GM21825 (cell line): ENCODE data around the gene CLDN15.

ENCODE experiments used
- ATAC-seq: cut with Tn5 transposase; IDR thresholded peaks from one replicate; pipeline ENCODE4 v1.9.1; 2021; ENCODE audit warnings: mild to moderate bottlenecking, moderate library complexity; ENCODE audit not compliant: unreplicated experiment

The CLDN15 gene

DNA sequence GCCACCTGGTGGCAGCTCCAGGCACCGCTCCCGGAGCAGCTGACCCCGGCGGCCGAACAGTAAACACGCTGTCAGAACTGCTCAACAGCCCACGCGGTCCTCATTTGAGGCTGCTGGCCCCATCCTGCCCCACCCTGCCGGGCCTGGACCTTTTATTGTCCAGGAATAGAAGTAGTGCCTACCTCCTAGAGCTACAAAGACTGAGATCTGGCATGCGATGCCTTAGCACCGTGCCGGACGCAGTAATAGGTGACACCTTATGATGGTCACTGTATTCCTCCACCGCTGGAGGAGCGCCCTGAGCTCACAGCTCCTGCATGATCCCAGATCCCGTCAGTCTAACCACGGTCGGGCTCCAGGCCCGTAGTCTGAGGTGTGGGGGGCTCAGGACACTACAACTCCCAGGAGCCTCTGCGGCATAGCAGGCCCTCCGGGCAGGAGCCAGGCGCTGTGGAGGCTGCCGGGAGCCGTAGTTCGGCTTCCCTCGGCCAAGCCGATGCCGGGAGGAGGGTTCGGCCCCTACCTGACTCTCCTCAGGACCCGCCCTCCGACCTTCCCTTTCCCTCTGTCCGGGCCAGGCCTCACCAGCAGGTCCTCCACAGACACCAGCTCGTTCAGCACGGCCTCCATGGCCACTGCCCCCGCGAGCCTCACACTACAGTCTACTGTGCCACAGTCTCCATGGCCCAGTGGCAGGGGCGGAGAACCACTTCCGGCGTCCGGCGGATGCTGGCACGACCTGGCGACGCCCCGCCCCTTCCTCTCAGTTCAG is 7.0 kb upstream of the CLDN15 start, which contains the start of gene FIS1:
Gene FIS1 (minus strand): TSS at position 707 of the 772 bp plus-strand sequence. CDS start 77 bp downstream, at position 630.
- ATAC-seq, result peak; percentile 87

DNA sequence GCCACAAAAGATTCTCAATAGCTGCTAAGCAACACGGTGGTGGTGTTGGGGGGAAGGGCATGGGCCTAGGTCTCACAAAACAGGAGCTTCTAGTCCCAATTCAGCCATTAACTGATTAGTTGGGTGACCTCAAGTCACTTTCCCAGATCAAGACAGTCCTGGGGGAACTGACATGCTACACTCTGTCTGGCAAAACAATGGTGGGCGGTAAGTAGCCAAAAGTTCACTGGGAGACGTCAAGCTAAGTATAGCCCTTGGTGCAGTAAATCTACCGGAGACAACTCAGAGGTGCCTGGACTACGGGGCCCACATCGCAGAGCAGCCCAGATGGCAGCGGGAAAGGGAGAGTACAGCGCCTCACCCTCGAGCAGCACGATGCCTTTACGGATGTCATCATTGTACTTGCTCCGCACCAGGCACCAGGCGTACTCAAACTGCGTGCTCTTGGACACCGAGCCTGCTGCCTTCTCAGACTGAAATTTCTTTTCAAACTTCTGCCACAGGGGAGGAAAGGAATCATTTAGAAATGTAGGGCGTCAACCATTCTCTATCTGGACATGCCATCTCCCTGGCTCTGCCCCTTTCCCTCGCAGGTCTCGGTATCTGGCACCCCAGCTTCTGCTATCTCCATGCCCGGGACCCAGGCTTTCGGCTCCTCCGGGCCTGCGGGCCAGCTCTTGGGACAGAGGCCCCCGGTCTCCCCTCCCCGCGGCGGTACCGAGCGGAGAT is 6.2 kb upstream of the CLDN15 start:
- ATAC-seq, result no peak

DNA sequence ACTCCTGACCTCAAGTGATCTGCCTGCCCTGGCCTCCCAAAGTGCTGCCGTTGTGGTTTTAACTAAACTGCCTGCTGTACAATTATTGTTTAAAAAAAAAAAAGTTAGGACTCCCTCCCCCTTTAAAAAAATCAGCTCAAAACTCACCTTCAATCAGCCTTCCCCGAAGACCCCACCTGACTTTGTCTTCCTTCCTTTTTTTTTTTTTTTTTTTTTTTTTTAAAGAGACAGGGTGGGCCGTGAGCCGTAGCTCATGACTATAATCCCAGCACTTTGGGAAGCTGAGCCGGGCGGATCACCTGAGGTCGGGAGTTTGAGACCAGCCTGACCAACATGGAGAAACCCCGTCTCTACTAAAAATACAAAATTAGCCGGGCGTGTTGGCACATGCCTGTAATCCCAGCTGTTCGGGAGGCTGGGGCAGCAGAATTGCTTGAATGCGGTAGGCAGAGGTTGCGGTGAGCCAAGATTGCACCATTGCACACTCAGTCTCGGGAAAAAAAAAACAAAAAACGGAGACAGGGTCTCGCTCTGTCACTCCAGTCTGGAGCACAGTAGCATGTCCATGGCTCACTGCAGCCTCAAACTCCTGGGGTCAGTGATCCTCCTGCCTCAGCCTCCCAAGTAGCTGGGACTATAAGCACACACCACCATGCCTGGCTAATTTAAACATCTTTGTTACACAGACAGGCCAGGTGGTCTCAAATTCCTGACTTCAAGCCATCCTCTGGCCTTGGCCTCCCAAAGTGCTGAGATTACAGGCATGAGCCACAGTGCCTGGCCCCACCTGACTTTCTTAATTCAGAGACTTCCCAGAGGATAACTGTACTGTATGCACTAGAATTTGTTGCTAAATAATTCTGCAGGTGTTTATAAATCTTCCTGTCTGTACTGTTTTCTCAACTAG is 4.1 kb upstream of the CLDN15 start:
- ATAC-seq, result no peak

DNA sequence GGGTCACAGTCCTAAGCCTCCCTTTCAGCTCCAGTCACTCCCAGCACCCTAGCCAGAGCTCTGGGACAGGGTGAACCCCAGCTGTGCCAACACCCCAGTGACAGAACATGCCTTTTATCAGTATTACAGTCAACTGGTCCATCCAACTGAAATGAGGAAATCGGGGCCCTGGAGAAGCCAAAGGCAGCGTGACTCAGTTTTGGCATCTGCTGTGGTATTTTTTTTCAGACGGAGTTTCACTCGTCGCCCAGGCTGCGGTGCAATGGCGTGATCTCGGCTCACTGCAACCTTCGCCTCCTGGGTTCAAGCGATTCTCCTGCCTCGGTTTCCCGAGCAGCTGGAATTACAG is 3.4 kb upstream of the CLDN15 start:
- ATAC-seq, result no peak

DNA sequence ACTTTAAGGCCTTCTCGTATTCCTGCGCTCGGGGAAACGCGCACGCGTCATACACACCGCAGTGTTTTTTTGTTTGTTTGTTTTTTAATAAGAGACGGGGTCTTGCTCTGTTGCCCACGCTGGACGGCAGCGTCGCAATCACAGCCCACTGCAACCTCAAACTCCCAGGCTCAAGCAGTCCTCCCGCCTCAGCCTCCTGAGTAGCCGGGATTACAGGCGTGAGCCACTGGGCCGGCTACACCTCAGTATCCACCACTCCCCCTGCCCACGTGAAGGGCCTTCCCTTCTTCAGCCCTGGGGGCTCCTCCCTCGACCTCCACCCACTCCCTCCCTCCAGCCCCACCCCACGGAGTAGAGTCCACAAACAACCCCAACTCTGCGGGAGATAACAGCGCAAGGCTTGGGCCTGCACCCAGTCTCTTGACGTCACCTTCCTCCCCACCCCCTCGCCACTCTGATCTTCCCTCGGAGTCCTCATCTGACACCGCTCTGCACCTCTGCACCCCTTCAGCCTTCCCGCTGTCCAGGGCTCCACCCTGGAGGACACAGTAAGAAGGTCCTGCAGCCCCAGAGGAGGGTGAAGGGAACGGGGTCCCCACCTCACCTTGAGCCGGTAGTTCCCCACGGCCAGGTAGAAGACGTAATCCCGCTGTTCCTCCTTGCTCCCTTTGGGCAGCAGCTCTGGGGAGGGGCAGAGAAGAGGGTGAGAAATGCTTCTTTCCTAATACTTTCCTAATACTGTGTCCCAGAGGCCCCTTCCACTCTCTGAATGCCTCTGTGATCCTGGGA is 2.8 kb upstream of the CLDN15 start:
- ATAC-seq, result no peak

DNA sequence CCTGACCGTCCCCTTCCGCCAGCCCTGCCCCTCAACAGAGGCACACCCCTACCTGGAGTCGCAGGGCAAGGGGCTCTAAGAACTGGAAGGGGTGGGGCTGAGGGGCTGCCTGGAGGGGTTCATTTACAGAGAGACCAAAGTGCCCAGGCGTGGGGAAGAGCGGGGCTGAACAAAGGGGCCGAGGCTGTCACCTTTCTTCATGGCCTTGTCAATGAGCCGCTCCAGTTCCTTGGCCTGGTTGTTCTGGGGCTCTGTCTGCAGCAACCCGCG is 2.3 kb upstream of the CLDN15 start:
- ATAC-seq, result no peak

DNA sequence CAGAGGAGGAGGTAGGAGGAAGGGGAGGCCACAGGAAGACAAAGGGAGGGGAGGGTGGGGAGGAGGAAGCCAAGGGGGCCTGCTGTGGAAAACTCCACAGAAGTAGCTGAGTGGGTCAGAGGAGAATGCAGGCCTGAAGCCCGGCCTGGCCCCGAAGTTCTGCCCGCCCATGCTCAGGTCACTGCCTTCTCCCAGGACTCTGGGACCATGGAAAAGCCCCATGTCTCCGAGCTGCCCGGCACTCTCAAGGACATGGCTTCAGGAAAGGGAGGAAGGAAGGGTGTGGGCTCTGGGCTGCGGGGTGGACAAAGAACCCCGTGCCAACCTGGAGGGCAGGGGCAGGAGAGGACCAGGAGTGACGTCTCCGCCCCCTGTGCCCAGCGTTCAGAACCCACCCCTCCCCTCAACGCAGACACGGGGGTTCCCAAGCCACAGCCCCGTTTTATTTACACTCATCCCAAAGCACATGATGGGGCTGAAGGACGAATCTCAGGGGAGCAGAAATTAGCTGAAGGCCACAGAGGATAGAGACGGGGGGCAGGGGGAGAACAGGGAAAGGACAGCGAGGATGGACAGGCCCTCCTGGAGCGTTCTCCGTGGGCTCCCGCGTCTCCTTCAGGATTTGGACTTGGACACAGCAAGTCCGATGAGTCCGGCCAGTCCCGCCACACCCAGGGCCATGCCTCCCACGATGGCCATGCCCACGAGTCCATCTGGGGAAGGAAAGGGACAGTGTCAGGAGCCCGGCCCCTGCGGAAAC is 1.8 kb upstream of the CLDN15 start:
- ATAC-seq, result no peak

DNA sequence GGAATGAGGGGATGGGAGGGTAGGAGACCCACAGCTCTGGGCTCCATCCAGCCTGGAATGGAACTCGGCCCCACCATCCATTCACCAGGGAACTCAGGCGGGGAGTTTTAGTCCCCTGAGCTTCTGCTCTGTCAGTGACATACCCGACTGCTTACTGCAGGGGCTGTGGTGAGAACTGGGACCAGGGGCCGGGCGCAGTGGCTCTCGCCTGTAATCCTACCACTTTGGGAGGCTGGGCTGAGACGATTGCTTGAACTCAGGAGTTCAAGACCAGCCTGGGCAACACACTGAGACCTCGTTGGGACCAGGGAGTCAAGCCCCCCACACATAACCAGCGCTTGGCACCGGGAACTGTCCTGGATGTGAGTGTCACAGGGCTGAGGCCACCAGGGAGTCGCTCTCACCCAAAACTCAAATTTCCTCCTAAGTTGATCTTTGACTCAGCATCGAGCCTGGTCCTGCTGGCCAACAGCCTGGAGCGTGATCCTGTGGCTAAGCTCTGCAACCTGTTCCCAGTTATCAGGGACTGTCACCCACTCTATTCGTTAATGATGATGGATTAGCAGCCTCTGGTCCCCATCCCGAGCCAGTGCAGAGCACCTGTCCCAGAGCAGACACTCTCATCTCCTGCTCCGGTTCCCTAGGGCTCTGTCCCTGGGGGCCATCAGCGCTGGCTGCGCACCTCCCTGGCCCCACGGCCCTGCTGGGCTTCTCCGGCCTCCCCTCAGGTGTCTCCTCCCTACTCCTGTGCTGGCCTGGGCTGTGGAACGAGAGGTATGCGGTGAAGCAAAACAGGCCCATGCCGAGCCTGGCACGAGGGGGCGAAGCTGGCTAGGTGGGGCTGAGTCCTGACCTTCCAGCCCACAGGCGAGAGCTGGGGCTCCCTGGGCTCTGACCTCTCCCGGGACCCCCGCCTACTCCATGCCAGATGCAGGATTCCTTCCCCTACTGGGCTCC is 902 bp upstream of the CLDN15 start:
- no peak for ATAC-seq

DNA sequence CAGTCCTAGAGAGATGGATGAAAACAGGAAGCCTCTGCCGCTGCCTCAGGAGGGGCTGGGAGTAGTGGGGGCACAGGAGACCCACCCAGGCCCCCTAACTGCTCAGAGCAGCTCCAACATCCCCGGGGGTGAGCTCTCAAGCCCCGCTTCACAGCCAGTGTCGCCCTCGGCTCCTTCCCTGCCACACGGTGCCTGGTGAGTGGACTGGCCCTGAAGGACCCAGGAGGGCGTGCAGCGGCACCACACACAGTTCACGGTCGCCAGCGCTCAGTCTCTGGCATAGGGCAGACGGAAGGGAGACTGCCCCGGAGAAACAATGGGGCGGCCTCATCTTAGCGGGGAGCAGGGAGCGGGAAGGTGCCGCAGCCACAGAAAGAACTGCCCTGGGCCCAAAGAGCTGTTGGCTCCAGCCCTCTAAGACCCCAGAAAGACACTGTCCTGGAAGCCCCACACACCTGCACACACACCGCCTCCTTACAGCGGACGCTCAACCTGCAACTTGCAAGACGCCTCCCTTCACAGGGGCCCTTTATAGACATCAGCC is 1.2 kb downstream of the CLDN15 start:
- ATAC-seq, result no peak

DNA sequence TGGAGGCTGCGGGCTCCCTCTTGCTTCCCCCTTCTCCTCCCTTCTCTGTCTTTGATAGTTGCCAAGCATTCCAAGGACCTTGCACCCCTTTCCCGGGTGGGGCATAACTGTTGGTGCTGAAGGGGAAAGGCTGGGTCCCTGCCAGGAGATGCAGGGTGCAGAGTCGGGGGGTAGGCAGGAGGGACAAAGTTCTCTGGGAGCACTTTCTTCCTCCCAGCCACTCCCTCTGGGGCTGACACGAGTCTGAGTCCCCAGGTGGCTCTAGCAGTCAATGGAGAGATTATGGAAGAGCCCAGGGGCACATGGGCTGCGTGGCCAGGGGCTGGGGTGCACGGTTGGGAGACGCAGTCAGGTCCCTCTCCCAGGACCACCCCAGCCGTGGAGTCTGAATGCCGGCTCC is 2.1 kb downstream of the CLDN15 start:
- ATAC-seq, result no peak

DNA sequence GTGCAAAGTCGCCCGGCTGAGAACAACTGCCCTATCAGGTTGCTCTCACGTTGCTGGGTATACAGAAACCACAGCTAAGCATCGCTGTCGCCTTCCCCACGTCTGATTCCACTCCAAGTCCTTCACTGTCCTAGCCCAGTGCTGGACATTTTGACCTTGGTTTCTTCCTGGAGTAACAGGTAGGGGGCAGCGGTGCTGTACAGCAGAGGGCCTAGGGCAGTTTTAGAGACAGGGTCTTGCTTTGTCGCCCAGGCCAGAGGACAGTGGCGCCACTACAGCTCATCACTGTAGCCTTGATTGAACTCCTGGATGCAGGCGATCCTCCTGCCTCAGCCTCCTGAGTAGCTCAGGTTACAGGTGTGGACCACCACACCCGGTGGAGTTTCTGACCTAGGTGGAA is 2.6 kb downstream of the CLDN15 start:
- no peak for ATAC-seq

DNA sequence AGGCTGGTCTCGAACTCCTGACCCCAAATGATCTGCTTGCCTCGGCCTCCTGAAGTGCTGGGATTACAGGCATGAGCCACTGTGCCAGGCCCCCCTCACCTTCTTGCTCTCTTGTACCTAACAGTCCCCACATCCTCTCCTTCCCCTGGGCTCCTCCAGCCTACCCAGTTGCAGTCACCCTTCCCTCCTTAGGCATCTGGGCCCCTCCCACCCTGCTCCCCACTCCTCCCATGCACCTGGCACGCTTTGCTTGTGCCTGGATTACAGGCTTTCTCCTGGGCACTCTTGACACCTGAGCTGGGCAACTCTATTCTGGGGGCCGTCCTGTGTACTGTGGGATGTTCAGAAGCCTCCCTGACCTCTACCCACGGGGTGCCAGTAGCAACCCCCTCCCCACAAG is 3.0 kb downstream of the CLDN15 start:
- ATAC-seq, result no peak

DNA sequence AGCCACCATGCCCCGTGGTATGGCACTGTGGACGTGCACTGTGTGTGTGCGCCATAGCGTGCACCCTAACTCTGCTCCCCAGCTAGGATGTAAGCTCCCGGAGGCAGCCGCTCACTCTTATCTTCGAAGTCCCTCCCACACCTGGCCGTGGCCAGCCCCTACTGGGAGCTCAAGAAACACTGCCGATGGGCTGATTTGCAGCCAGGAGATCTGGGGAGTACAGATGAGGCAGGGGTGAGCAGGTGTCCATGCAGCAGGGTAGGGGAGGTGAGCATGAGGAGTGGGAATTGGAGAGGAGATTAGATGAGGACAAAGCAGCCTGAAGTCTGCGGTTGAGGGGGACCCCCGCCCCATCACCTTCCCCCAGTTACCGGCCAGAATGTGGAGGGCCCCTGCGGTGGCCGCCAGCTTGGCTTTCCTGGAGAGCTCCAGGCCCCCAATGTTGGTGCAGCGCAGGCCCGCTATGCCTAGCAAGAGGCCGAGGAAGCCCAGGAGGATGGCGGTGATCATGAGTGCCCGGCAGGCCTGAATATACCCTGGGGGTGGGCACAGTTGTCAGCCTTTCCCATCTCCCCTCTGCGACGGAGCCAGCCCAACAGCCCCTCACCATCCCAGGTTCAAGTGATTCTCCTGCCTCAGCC is 3.6 kb downstream of the CLDN15 start:
- no peak for ATAC-seq

DNA sequence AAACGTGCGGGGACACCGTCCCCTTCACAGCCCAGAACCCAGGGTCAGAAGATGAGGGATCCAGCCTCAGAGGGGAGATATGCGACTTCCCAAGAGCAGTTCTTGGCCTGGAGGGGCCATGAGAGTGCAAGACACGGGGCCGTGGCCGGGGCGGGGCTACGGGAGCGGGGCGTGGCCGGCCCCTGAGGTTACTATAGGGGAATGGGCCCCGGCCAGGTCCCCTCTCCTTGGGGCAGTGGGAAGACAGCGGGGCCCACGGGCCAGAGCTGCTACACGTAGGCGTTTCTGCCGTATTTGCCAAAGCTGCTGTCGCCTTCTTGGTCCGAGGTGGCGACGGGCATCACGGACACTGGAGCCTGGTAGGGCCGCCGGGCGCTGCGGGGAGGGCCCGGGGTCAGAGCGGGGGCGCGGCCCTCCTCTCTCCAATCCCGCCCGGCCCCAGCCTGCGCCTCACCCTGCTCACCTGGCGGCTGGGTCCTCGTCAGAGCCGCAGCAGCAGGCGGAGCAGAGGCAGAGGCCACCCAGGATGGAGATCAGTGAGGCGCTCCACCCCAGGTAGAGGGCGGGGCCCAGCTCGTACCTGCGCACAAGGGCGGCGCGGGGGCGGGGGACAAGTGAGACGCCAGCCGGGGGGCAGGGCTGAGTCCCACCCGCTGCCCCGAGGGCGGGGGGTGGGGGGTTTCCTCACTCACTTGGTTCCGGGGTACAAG is 5.3 kb downstream of the CLDN15 start:
- ATAC-seq, result no peak

DNA sequence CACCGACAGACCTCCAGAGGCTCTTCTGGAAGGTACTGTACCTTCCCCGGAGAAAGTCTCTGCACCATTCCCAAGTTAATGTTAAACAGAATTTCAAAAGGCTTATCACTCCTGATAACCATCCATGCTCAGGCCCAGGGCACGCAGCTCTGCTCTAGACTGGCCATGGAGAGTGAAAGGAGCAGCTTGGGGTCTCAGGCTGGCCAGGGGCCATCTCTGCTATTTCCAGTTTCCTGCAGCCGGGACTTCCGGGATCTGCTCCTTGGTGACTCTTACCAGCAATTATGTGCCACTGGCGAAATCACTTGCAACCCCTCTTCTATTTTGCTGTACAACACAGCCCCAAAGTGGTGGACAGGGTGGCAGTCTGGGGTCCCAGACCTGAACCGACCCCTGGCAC is 6.0 kb downstream of the CLDN15 start:
- no peak for ATAC-seq

DNA sequence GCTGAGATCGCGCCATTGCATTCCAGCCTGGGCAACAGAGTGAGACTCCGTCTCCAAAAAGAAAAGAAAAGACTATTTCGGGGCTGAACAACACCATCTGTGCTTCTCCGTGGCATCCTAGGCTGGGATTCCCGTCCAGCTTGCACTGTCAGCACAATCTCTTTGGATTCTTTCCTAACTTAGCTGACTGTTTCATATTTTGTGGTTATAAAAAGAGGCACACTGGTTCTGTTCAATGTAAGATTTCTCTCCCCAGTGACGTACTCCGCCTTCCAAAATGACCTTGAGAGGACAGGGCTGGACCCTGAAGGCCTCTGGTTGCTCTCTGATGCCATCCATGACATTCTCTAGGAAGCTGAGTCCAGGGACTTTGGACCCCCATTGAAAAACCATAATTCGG is 10.9 kb downstream of the CLDN15 start:
- ATAC-seq, result no peak

DNA sequence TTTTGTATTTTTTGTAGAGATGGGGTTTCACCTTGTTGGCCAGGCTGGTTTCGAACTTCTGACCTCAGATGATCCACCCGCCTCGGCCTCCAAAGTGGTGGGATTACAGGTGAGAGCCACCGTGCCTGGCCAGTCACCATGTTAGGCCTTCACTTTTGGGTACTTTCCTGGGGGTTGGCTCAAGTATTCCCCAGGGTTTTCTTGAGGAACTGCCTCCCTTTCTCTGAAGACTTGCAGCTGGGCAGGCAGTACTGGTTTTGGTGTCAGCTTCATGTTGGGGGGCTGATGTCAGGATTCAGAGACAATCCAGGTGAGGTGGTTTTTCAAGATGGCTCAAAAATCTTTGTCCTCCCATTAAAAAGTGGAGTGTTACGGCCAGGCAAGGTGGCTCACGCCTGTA is 12.0 kb downstream of the CLDN15 start:
- ATAC-seq, result no peak

DNA sequence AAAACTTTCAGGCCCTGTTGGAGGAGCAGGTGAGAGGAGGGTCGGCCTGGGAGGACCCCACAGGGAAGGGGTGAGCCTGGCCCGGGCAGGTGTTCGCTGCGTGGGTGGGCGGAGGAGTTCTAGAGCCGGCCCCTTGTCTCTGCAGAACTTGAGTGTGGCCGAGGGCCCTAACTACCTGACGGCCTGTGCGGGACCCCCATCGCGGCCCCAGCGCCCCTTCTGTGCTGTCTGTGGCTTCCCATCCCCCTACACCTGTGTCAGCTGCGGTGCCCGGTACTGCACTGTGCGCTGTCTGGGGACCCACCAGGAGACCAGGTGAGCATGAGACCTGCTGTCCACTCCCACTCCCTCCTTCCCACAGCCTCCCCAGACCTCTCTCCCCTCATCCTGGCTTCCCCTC is 14.1 kb downstream of the CLDN15 start:
- ATAC-seq, result no peak
